Right atrium auricular region (tissue), 2 donors: Measurements from ENCODE around the gene CLOCK. TPM values are rescaled to one million over a fixed set of nuclear protein-coding genes. Genes with fewer than 3 reads are reported as not detected.

Experiments
- DNase-seq: peaks from one replicate; pipeline ENCODE4 v3.0.0-alpha.2; 2019; ENCODE audit warnings: low spot score
- H3K27ac ChIP-seq, 2 donors: fragments of 200-600 bp; sonication (generic); 1 replicate in 1 of 2; 2 replicates in 1 of 2; pipeline ENCODE4 v1.5.1; 2016 to 2019
- H3K27me3 ChIP-seq, 2 donors: fragments of 200-600 bp; sonication (generic); one replicate each; pipeline versions ENCODE4 v1.5.1 to v1.6.0; 2017 to 2019
- H3K36me3 ChIP-seq: fragments of 200-600 bp; sonication (generic); one replicate; pipeline ENCODE4 v1.5.1; 2016
- H3K4me1 ChIP-seq, 2 donors: fragments of 200-600 bp; sonication (generic); one replicate each; pipeline versions ENCODE4 v1.5.1 to v1.6.0; 2017 to 2019
- H3K4me3 ChIP-seq, 2 donors: fragments of 200-600 bp; sonication (generic); 1 replicate in 1 of 2; 2 replicates in 1 of 2; pipeline ENCODE4 v1.5.1; 2017 to 2019; ENCODE audit warnings: mild to moderate bottlenecking in 1 of 2, moderate library complexity in 1 of 2
- H3K9me3 ChIP-seq, 2 donors: fragments of 200-600 bp; sonication (generic); one replicate each; pipeline ENCODE4 v1.5.1; 2019
- CTCF ChIP-seq, 2 donors: fragments of 200-600 bp; sonication (generic); IDR thresholded peaks; one replicate each; pipeline ENCODE4 v1.5.1; 2019; ENCODE audit warnings: antibody characterized with exemption in 2 of 2
- total RNA-seq, 2 donors: library from RNA; depleted of rRNA; stranded (reverse); fragments of >200 nt; gene quantifications; one replicate each; pipeline ENCODE4 v1.1.0, GENCODE V29; 2016

CLOCK gene
- total RNA-seq, 2 donors from 2014 or later: 29.8 to 33.2 TPM

- no peak overlapping the region for H3K4me3 ChIP-seq
- H3K27ac ChIP-seq: no peak overlapping the region
- H3K27me3 ChIP-seq: no peaks in the 10 kb centered on the region
- no peaks in the 10 kb centered on the region for H3K4me1 ChIP-seq
- peak in 1 of 2 donors; percentile 41 for TF ChIP-seq CTCF (IDR thresholded peaks at IDR 0.05)
- H3K36me3 ChIP-seq: peaks cover 40% of the 10 kb centered on the region
- no peak for DNase-seq
- no peaks in the 10 kb centered on the region for H3K9me3 ChIP-seq
Observed at GRCh38 chr4:55444827-55445226, 101.9 kb downstream of the CLOCK start.

- no peaks in the 10 kb centered on the region for H3K4me1 ChIP-seq
- H3K27me3 ChIP-seq: no peaks in the 10 kb centered on the region
- no peak for DNase-seq
- H3K9me3 ChIP-seq: no peaks in the 10 kb centered on the region
- H3K4me3 ChIP-seq: no peak overlapping the region
- no peak overlapping the region for H3K27ac ChIP-seq
- TF ChIP-seq CTCF (IDR thresholded peaks at IDR 0.05): no peak
- peaks cover 24% of the 10 kb centered on the region for H3K36me3 ChIP-seq
Observed at GRCh38 chr4:55442541-55442940, 104.2 kb downstream of the CLOCK start.

- H3K27ac ChIP-seq: no peak overlapping the region
- no peaks in the 10 kb centered on the region for H3K27me3 ChIP-seq
- no peaks in the 10 kb centered on the region for H3K9me3 ChIP-seq
- no peaks in the 10 kb centered on the region for H3K4me1 ChIP-seq
- H3K4me3 ChIP-seq: no peak overlapping the region
- TF ChIP-seq CTCF (IDR thresholded peaks at IDR 0.05): no peak
- no peak for DNase-seq
- H3K36me3 ChIP-seq: peaks cover 32% of the 10 kb centered on the region
Observed at GRCh38 chr4:55440786-55441185, 105.9 kb downstream of the CLOCK start.

GRCh38 chr4:55439023-55439422, 107.7 kb downstream of the CLOCK start:
- peaks cover 49% of the 10 kb centered on the region for H3K36me3 ChIP-seq

GRCh38 chr4:55438314-55438713, 108.4 kb downstream of the CLOCK start:
- peaks cover 49% of the 10 kb centered on the region for H3K36me3 ChIP-seq
- H3K27me3 ChIP-seq: no peaks in the 10 kb centered on the region
- peaks cover 0 to 6% of the 10 kb centered on the region in 2 donors for H3K4me1 ChIP-seq
- TF ChIP-seq CTCF (IDR thresholded peaks at IDR 0.05): no peak
- H3K27ac ChIP-seq: no peak overlapping the region
- no peak overlapping the region for H3K4me3 ChIP-seq
- DNase-seq: no peak
- no peaks in the 10 kb centered on the region for H3K9me3 ChIP-seq

More at GRCh38 chr4:55439023-55439422, 107.7 kb downstream of the CLOCK start:
- no peak for TF ChIP-seq CTCF (IDR thresholded peaks at IDR 0.05)
- H3K27ac ChIP-seq: no peak overlapping the region
- no peak overlapping the region for H3K4me3 ChIP-seq
- DNase-seq: no peak
- H3K9me3 ChIP-seq: no peaks in the 10 kb centered on the region
- no peaks in the 10 kb centered on the region for H3K27me3 ChIP-seq
- peaks cover 0 to 6% of the 10 kb centered on the region in 2 donors for H3K4me1 ChIP-seq

- H3K4me1 ChIP-seq: peaks cover 0 to 6% of the 10 kb centered on the region in 2 donors
- no peak for TF ChIP-seq CTCF (IDR thresholded peaks at IDR 0.05)
Observed at GRCh38 chr4:55437823-55438222, 108.9 kb downstream of the CLOCK start.

More at GRCh38 chr4:55437823-55438222, 108.9 kb downstream of the CLOCK start:
- peaks cover 49% of the 10 kb centered on the region for H3K36me3 ChIP-seq
- H3K9me3 ChIP-seq: no peaks in the 10 kb centered on the region
- no peak for DNase-seq
- H3K27ac ChIP-seq: no peak overlapping the region
- no peak overlapping the region for H3K4me3 ChIP-seq
- no peaks in the 10 kb centered on the region for H3K27me3 ChIP-seq
